ENCODE results near the gene LLGL2.
A peak's percentile ranks its signal among the peaks of the same experiment; 100 is the strongest.
"Not testable (repeated sequence)": the region's sequence is repeated elsewhere in the genome, so short reads cannot be mapped to it uniquely, and the experiment has no call there.

The LLGL2 gene

GRCh38 chr17:75517297-75517865, 8.1 kb upstream of the LLGL2 start:
- Histone ChIP-seq H3K27me3 (ENCODE audit: control insufficient read depth, low read length) (peaks cover 17% of the 10 kb centered on the region), H4K20me1 (ENCODE audit: control insufficient read depth, insufficient read depth, low read depth, low read length) (peaks cover 5% of the 10 kb centered on the region; the same call in 1 of the 2 replicates), H3K79me2 (ENCODE audit: control insufficient read depth, low read length) (peaks cover 20% of the 10 kb centered on the region), H3K4me3 (ENCODE audit: low read length) (peak overlapping the region; percentile 93), H3K9me3 (ENCODE audit: control insufficient read depth, insufficient read depth, low read length) (no peaks in the 10 kb centered on the region), H3K27ac (ENCODE audit: low read depth, low read length) (no peak overlapping the region), H3F3A (ENCODE audit: control insufficient read depth, insufficient read depth) (no peaks in the 10 kb centered on the region; the same call in 1 of the 2 replicates), H3K9me2 (replicated peaks; ENCODE audit: control insufficient read depth, low read length) (no peaks in the 10 kb centered on the region), H3K36me3 (ENCODE audit: control insufficient read depth, low read length) (peaks cover 26% of the 10 kb centered on the region), H3K4me2 (ENCODE audit: low read length) (peak overlapping the region; percentile 82), H3K4me1 (ENCODE audit: control insufficient read depth, low read length) (peaks cover 30% of the 10 kb centered on the region)
- TF ChIP-seq EZH2phosphoT487 (IDR thresholded peaks at IDR 0.05; ENCODE audit: borderline replicate concordance, low read length) = no peak
- no peak for TF ChIP-seq CTCF (IDR thresholded peaks at IDR 0.05; ENCODE audit: low read depth, low read length, poor library complexity, severe bottlenecking)

GRCh38 chr17:75518201-75518600, 7.3 kb upstream of the LLGL2 start:
- TF ChIP-seq EZH2phosphoT487 (IDR thresholded peaks at IDR 0.05; ENCODE audit: borderline replicate concordance, low read length) (no peak), CTCF (IDR thresholded peaks at IDR 0.05; ENCODE audit: low read depth, low read length, poor library complexity, severe bottlenecking) (no peak)
- no peaks in the 10 kb centered on the region for H3F3A ChIP-seq (ENCODE audit: control insufficient read depth, insufficient read depth)
- no peak overlapping the region for H3K27ac ChIP-seq (ENCODE audit: low read depth, low read length)
- H3K4me3 ChIP-seq (ENCODE audit: low read length) = peak overlapping the region; percentile 93
- peaks cover 17% of the 10 kb centered on the region for H3K27me3 ChIP-seq (ENCODE audit: control insufficient read depth, low read length)
- no peaks in the 10 kb centered on the region for H3K9me3 ChIP-seq (ENCODE audit: control insufficient read depth, insufficient read depth, low read length)
- peaks cover 30% of the 10 kb centered on the region for H3K36me3 ChIP-seq (ENCODE audit: control insufficient read depth, low read length)
- peaks cover 20% of the 10 kb centered on the region for H3K79me2 ChIP-seq (ENCODE audit: control insufficient read depth, low read length)
- H3K4me1 ChIP-seq (ENCODE audit: control insufficient read depth, low read length) = peaks cover 30% of the 10 kb centered on the region
- no peaks in the 10 kb centered on the region for H3K9me2 ChIP-seq (replicated peaks; ENCODE audit: control insufficient read depth, low read length)
- peaks cover 5% of the 10 kb centered on the region; the same call in 1 of the 2 replicates for H4K20me1 ChIP-seq (ENCODE audit: control insufficient read depth, insufficient read depth, low read depth, low read length)
- H3K4me2 ChIP-seq (ENCODE audit: low read length) = peak overlapping the region; percentile 82

- TF ChIP-seq CTCF (IDR thresholded peaks at IDR 0.05; ENCODE audit: low read depth, low read length, poor library complexity, severe bottlenecking) = no peak
- TF ChIP-seq EZH2phosphoT487 (IDR thresholded peaks at IDR 0.05; ENCODE audit: borderline replicate concordance, low read length) = no peak
- Histone ChIP-seq H3K4me1 (ENCODE audit: control insufficient read depth, low read length) (peaks cover 30% of the 10 kb centered on the region), H3K9me3 (ENCODE audit: control insufficient read depth, insufficient read depth, low read length) (no peaks in the 10 kb centered on the region), H3K27ac (ENCODE audit: low read depth, low read length) (no peak overlapping the region), H4K20me1 (ENCODE audit: control insufficient read depth, insufficient read depth, low read depth, low read length) (peaks cover 5% of the 10 kb centered on the region; the same call in 1 of the 2 replicates), H3K4me2 (ENCODE audit: low read length) (no peak overlapping the region), H3K27me3 (ENCODE audit: control insufficient read depth, low read length) (peaks cover 13% of the 10 kb centered on the region), H3K36me3 (ENCODE audit: control insufficient read depth, low read length) (peaks cover 38% of the 10 kb centered on the region), H3K79me2 (ENCODE audit: control insufficient read depth, low read length) (peaks cover 20% of the 10 kb centered on the region), H3K4me3 (ENCODE audit: low read length) (no peak overlapping the region), H3F3A (ENCODE audit: control insufficient read depth, insufficient read depth) (peaks cover 5% of the 10 kb centered on the region; the same call in 1 of the 2 replicates), H3K9me2 (replicated peaks; ENCODE audit: control insufficient read depth, low read length) (no peaks in the 10 kb centered on the region)
Observed at GRCh38 chr17:75518983-75519537, 6.4 kb upstream of the LLGL2 start.

- not testable (repeated sequence) for H3K4me3 ChIP-seq (ENCODE audit: low read length); H3K9me2 ChIP-seq (replicated peaks; ENCODE audit: control insufficient read depth, low read length); H3F3A ChIP-seq (ENCODE audit: control insufficient read depth, insufficient read depth); H4K20me1 ChIP-seq (ENCODE audit: control insufficient read depth, insufficient read depth, low read depth, low read length); H3K27ac ChIP-seq (ENCODE audit: low read depth, low read length); H3K27me3 ChIP-seq (ENCODE audit: control insufficient read depth, low read length); H3K4me2 ChIP-seq (ENCODE audit: low read length); H3K9me3 ChIP-seq (ENCODE audit: control insufficient read depth, insufficient read depth, low read length)
- Histone ChIP-seq H3K4me1 (ENCODE audit: control insufficient read depth, low read length) (peaks cover 32% of the 10 kb centered on the region), H3K36me3 (ENCODE audit: control insufficient read depth, low read length) (peaks cover 43% of the 10 kb centered on the region), H3K79me2 (ENCODE audit: control insufficient read depth, low read length) (peaks cover 20% of the 10 kb centered on the region)
Observed at GRCh38 chr17:75520413-75520812, 5.1 kb upstream of the LLGL2 start.
